Amniotic stem cell (primary cell): ENCODE measurements around the gene CPED1.
"Not testable (repeated sequence)": the region's sequence is repeated elsewhere in the genome, so short reads cannot be mapped to it uniquely, and the experiment has no call there.

Source experiments
- DNase-seq: peaks from one replicate; lab custom pipeline; 2025; lab: John Stamatoyannopoulos, UW

The CPED1 gene

DNA sequence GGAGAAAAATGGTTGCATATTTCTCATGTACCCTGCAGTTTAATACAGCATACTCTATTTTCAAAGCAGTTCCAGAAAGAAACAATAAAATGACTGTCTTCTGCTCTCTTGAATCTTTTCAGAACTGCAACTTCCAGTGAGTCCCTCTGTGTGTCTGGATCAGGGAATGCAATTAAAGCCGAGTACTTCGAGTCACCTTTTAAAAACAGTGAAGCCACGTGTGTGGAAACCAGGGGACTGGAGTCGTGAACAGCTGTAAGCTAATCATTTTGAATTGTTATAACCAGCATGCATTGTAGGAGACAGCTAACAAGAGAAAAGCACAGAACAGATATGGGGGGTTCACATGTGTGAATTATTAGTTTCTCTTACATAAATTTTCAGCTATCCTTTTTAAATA is 109.1 kb downstream of the CPED1 start:
- no peak for DNase-seq

GRCh38 chr7:121099572-121099971 is 111.1 kb downstream of the CPED1 start:
- no peak for DNase-seq

DNA sequence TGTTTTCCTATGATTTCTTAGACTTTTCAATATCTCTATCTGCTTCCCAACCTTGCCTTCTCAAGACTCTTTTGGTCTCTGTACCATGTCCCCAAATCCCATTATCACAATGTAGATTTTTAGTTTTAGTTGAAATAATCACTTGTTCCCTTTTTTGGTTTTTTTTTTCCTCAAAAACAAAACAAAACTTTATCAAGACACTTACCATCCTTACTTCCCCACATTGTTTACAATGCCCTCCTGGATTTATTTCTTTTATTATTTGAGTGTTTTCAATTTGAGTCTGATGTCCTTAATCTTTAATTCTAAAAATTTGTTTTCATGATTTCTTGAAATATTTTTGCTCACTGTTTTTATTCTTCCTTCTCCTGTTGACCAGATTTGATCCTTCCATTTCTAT is 112.6 kb downstream of the CPED1 start:
- DNase-seq: no peak

GRCh38 chr7:121101621-121102020 is 113.1 kb downstream of the CPED1 start:
- DNase-seq: no peak

DNA sequence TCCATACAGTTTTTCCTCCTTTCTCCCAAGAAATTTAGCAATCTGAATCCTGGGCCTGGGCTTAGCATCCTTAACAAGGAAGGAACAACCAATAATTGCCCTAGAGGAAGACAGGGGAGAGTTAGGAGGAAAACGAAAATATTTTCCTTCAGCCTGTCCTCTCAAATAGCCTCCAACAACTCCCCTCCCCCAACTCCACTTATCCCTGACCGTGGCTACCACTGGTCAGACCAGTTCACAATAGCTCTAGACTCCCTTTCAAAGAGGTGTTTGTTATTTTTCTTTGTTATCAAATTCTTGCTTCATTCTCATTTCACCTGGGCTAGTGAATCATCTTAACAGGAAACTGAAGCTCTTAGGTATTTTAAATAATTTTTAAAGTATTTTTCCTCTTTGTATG is 114.1 kb downstream of the CPED1 start:
- DNase-seq: no peak

DNA sequence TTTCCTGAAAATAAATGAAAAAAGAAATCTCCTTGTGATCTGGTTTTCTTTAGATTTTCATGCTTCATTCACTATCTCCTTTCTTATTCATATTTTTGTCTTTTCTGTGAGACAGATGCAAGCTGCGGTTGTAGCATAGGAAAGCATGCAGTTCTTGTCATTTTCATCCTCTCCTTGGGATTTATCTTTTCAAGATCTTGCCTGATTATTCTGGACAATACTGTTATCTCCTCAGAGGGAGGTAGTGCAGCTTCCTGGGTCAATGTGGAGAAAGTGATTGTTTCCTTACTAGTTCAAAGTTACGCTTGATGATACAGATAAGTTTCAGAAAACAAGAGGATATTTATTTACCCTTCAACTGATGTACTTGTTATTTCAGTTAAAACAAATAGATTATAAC is 114.6 kb downstream of the CPED1 start:
- no peak for DNase-seq

DNA sequence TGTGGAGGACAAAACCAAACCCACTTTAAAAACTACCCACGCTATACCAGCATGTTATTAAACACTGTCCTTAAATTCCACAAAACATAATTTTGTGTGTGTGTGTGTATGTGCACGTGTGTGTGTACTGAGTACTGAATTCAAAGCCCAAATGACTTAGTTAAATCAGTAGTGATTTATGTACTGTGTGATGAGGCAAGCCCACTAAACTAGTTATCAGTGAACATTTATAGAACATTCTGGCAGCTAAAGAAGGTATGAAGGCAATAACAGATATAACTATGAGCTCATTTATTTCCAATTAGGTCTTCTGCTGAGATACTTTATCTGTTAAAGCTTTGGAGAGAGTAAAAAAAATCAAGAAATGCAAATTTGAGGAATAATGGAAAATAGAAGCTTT is 115.1 kb downstream of the CPED1 start:
- DNase-seq: no peak

DNA sequence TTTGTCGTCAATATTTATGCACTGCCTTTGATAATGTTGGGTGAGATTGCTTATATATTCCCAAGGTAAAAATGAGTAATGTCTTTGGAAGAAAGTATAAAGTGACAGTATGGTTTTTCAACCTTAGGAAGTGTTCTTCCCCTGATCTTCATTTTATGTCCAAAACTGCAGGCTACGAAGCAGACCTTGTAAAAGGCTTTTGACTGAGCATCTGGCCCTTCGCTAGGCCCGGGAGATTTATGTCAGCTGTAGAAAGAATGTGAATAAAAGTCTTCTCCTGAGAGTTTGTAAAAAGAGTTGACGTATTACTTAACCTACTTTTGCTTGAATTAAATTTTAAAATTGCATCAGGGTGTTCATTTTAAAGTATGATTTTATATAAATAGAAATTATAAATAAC is 116.8 kb downstream of the CPED1 start:
- no peak for DNase-seq

- DNase-seq: peak; percentile 44
Measured at GRCh38 chr7:121107923-121108498, 119.5 kb downstream of the CPED1 start.

- DNase-seq: no peak
Measured at GRCh38 chr7:121109145-121109544, 120.6 kb downstream of the CPED1 start.

DNA sequence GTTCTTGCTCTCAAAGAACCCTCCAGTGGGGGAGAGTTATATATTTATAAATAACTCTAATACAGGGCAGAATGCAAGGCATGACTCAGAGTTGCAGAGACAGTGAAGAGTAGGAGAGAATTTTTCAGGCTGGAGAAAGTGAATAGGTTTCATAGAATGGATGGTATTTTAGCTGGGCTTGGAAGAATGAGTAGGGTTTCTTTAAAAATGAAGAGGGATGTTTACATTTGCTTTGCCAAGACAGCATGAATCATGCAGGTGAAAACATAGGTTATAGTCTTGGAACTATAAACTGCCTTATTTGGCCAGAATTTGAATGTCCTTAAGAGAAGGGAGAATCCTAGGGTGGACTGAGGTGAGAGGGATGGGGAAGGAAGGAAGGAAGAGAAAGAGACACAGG is 124.8 kb downstream of the CPED1 start:
- DNase-seq: no peak

DNA sequence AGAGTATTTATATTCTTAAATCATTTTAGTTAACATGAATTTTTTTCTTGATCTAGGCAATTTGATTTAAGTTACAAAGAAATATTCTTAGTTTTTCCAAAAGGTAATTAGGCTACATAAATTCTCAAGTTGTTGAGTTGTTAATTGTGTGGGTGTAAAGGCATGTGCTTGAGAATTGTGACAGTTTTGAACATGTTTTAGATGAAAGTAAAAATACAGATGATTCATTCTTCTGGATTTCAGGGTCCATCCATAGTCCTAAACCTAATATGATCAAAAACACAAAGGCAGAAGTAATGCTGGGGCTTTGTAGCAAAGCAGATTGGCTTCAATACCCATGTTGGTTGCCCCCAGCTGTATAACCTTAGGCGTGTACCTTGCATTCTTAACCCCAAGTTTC is 127.9 kb downstream of the CPED1 start:
- DNase-seq: no peak

DNA sequence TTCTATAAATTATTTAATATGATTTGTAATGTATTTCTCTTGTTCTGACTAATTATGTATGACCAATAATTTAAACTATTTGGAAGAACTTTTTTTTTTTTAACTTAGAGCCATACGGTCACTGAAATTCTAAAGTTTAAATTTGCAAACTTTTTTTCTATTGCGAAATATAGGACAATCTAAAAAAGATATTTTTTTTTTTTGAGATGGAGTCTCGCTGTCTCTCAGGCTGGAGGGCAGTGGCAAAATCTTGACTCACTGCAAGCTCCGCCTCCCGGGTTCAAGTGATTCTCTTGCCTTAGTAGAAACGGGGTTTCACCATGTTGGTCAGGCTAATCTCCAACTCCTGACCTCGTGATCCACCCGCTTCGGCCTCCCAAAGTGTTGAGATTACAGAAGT is 130.5 kb downstream of the CPED1 start:
- no peak for DNase-seq

- DNase-seq: no peak
Measured at GRCh38 chr7:121123032-121123431, 134.5 kb downstream of the CPED1 start.

GRCh38 chr7:121125454-121125853 is 136.9 kb downstream of the CPED1 start:
- not testable (repeated sequence) for DNase-seq

DNA sequence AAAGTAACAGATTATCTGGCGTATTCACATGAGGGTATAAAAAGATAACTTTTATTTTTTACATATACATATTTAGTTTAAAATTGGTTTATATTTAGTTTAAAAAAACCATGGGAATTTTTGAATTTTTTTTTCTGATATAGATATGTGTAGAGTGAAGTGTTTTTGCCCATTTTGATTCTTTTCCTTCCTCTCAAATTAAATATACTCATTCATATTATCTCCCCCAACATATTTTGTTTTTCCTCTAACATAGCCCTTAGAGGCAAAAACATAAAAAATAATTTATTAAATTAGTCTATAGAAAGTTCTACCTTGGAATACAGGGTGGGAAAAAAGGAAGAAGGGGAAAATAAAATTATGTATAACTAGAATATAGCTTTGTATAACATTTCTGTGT is 137.7 kb downstream of the CPED1 start:
- DNase-seq: no peak

DNA sequence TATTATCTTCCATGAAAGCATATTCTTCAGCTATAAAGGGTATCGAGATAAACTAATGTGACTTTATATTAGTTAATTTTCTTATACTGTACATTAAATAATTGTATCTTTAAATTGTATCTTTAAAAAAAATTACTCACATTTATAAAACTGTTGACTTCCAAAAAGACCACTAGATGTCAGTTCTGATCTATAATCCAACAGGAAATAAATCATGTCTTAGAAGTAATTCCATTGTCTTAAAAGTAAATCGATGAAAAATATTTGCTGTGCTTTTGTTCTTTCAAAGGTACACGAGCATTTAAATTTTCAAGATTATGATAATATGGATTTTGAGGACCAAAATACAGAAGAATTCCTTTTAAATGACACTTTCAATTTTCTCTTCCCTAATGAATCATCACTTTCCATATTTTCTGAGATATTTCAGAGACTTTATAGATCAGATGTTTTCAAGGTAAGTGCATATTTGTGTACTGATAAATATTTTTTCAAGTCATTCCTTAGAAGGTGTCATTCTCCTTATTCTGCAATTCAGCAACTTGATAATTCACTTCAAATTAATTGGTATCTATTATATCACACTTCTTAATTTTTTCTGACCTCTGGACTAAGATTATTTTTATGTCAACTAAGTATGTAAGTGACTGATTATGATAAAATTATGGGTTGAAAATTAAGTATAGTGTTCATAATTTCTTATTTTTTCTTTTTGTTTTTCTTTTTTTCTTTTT is 138.5 kb downstream of the CPED1 start:
- DNase-seq: no peak

DNA sequence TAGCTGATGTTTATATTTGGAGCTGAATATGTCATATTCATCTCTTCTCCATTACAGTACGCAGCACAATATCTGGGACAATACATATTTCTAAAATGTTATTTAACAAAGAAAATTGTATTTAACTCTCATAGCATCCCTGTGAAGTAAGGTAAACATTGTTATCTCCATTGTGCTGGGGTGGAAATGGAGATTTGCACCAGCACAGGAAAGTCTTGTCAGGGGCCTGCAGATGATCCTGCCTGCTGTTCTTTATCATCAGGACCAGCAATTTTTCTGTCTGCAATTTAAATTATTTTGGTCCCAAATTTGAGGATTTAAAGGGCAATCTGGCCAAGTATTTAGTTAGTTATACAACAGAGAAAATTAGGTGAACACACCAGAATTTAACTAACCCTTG is 144.4 kb downstream of the CPED1 start:
- DNase-seq: no peak

DNA sequence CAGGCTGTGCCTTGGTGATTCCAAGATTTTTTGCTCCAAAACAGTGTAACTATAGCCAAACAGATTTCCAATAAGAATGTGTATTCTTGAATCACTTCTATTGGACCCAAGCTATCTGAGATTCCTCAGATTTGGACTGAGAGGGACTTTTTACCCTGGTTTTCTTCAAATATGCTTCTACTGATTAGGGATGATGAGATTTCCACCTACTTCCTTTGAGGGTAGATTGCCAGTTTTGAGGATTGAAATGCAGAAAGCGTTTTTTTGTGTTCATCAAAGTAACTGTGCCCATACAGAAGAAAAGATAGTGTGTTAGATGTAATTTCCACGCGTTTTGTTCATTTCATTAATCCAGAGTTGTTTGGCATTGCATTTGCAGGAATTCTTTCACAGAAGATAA is 144.9 kb downstream of the CPED1 start:
- DNase-seq: no peak

DNA sequence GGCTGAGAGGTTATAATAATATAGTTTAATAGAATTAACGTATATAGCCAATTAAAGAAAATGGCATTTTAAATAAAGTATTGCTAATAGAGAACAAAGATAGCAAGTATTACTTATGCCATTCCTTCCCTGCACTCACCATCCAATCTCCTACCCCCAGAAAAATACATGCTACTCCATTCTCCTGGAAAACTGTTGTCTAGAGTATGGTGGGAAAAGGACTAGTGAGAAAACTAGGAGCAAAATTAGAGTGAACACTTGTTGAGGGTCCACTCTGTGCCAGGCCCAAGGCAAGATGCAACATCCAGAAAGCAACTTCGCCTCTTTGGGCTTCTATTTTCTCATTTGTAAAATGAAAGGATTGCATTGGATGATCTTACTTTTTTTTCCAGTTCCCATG is 149.1 kb downstream of the CPED1 start:
- DNase-seq: no peak

- no peak for DNase-seq
Measured at GRCh38 chr7:121138262-121138933, 149.9 kb downstream of the CPED1 start.

DNA sequence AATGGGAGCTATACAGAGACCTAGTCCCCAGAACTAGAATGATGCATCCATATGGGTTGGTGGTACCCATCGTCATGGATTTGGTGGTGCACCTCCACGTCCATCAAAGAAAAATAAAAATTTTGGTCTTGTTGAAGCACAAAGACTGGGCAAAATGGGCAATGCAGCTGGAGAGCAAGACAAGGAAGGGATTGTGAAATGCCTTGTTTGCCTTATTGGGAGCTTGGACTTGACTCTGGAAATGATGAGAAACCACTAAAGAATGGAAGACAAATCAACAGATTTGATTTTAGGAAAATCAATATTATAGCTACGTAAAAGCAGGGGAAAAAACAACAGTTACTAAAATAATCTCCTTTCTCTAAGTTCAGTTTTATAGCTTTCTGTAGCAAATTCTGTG is 150.9 kb downstream of the CPED1 start:
- no peak for DNase-seq

DNA sequence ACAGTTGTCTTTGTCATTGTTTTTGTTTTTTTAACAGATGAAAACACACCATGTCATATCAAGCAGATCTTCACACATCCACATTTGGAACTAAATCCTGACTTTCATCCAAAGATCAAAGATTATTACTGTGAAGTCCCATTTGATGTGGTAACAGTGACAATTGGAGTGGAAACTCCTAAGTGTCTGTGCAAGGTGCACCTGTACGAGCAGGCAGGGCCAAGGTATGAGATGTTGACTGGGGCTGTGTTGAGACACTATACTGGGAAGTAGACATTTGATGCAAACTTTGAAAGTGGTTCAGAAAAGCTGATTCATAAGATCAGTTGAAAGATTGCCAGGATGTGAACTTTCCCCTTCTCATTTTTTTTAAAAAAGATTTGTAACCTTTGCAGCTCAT is 152.3 kb downstream of the CPED1 start:
- DNase-seq: no peak

DNA sequence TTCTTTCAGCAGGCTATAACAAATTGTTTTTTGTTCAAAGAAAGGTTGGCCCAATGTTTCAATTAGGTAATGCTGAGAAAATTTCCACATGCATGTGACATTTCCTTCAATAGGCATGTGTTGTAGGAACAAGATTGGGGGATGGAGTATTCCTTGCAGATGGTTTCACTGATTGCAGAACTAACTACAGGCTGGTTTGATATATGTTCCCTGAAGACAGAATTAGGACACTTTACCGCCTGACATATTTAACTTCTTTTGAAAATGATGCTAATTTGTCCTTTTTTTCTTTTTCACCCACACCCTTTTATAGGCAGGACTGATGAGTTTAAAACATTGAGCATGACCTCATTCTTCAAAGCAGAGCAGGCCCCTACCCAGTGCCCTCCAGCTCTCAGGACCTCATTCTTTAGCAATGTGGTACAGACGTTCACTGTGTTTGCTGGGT is 163.3 kb downstream of the CPED1 start:
- no peak for DNase-seq
